DOHH2 (cell line): ENCODE measurements around the gene PRR14.

Experiments
- H3F3A ChIP-seq: fragments of 200-600 bp; sonication (generic), shearing (Covaris generic); 2 replicates; pipeline ENCODE4 v1.6.0; 2016; ENCODE audit warnings: antibody characterized with exemption, mild to moderate bottlenecking; ENCODE audit not compliant: control insufficient read depth, insufficient read depth
- H3K27ac ChIP-seq: fragments of 200-600 bp; sonication (generic); 2 replicates; pipeline ENCODE4 v1.5.1; 2014; ENCODE audit warnings: low read depth, mild to moderate bottlenecking, low read length, moderate library complexity
- H3K27me3 ChIP-seq: fragments of 200-600 bp; sonication (generic); 2 replicates; pipeline ENCODE4 v1.6.1; 2014; ENCODE audit warnings: mild to moderate bottlenecking, low read length, mixed read lengths; ENCODE audit not compliant: control insufficient read depth
- H3K36me3 ChIP-seq: fragments of 200-600 bp; sonication (generic); 2 replicates; pipeline ENCODE4 v1.6.1; 2014; ENCODE audit warnings: mild to moderate bottlenecking, low read length, moderate library complexity, mixed read lengths; ENCODE audit not compliant: control insufficient read depth
- H3K4me1 ChIP-seq: fragments of 200-600 bp; sonication (generic); 2 replicates; pipeline ENCODE4 v1.6.1; 2014; ENCODE audit warnings: mild to moderate bottlenecking, low read length, mixed read lengths; ENCODE audit not compliant: control insufficient read depth
- H3K4me2 ChIP-seq: fragments of 200-600 bp; sonication (generic); 2 replicates; pipeline ENCODE4 v1.6.0; 2014; ENCODE audit warnings: mild to moderate bottlenecking, low read length, moderate library complexity
- H3K4me3 ChIP-seq: fragments of 200-600 bp; sonication (generic); 2 replicates; pipeline ENCODE4 v1.5.1; 2014; ENCODE audit warnings: mild to moderate bottlenecking, low read length, mixed read lengths
- H3K79me2 ChIP-seq: fragments of 200-600 bp; sonication (generic); 2 replicates; pipeline ENCODE4 v1.6.1; 2014; ENCODE audit warnings: mild to moderate bottlenecking, low read length, mixed read lengths; ENCODE audit not compliant: control insufficient read depth
- H3K9me2 ChIP-seq: fragments of 200-600 bp; sonication (generic); replicated peaks from 2 replicates; pipeline ENCODE4 v1.6.1; 2014; ENCODE audit warnings: mild to moderate bottlenecking, low read length, mixed read lengths; ENCODE audit not compliant: control insufficient read depth
- H3K9me3 ChIP-seq: fragments of 200-600 bp; sonication (generic); 2 replicates; pipeline ENCODE4 v1.6.1; 2014; ENCODE audit warnings: antibody characterized with exemption, low read length, mixed read lengths; ENCODE audit not compliant: control insufficient read depth, insufficient read depth
- H4K20me1 ChIP-seq: fragments of 200-600 bp; sonication (generic); 2 replicates; pipeline ENCODE4 v1.6.0; 2014; ENCODE audit warnings: low read depth, mild to moderate bottlenecking, antibody characterized with exemption, low read length, moderate library complexity; ENCODE audit not compliant: control insufficient read depth, insufficient read depth
- CTCF ChIP-seq: fragments of 200-600 bp; sonication (generic); IDR thresholded peaks from one replicate; pipeline ENCODE4 v1.5.1; 2014; ENCODE audit warnings: antibody characterized with exemption, mild to moderate bottlenecking, low read depth, low read length; ENCODE audit not compliant: poor library complexity, severe bottlenecking
- EZH2phosphoT487 ChIP-seq: fragments of 200-600 bp; sonication (generic); IDR thresholded peaks from 2 replicates; pipeline ENCODE4 v1.6.1; 2017; ENCODE audit warnings: borderline replicate concordance, mild to moderate bottlenecking, antibody characterized with exemption, low read length, moderate library complexity, mixed read lengths

Gene PRR14

DNA sequence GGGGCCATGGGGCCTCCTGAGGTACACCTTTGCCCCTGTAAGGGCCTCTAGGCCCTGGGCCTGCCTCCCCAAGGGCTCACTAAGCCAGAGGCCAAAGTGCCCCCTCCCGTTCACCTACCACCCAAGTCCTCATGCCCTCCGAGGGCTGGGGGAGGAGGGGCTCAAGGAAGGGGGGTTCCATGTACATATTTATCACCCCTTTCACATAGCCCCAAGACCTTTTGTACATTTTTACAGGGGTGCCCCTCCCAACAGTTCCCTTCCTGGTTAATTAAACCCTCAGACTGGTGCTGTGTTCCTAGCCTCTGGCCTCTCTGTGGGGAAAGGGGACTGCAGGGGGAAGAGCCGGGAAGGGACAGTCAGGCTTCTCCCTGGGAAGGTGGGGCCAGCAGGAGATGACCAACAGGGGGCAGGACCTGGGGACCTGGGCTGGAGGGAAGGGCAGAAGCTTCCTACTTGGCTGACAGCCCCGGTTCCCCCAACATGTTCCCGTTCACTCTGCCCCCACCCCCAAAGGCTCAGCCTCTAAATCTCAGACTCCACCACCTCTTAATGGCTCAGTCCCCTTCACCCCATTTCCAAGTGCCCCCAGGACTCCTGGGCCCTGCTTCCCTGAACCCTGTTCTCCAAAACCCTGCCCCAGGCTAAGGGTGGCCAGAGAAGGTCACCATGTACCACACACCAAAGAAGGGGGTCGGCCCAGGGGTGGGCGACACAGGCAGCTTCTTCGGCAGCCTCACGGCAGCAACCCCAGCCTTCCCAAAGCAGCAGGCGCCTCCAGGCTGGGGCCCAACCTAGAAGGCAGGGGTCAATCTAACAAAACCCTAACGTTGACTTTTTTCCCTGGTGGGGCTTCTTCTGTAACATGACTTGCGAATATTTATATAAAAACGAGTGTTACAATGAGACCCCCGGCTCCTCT, 19.4 kb downstream of the PRR14 start:
- Histone ChIP-seq H3K36me3 (peaks cover 50% of the 10 kb centered on the region), H3K9me2 (no peaks in the 10 kb centered on the region), H3K4me3 (no peak overlapping the region), H4K20me1 (no peaks in the 10 kb centered on the region), H3F3A (peaks cover 3% of the 10 kb centered on the region; the same call in 1 of the 2 replicates), H3K27me3 (no peaks in the 10 kb centered on the region), H3K79me2 (no peaks in the 10 kb centered on the region), H3K4me2 (no peak overlapping the region), H3K4me1 (no peaks in the 10 kb centered on the region), H3K9me3 (no peaks in the 10 kb centered on the region), H3K27ac (no peak overlapping the region)
- no peak for TF ChIP-seq CTCF
- no peak for TF ChIP-seq EZH2phosphoT487

DNA sequence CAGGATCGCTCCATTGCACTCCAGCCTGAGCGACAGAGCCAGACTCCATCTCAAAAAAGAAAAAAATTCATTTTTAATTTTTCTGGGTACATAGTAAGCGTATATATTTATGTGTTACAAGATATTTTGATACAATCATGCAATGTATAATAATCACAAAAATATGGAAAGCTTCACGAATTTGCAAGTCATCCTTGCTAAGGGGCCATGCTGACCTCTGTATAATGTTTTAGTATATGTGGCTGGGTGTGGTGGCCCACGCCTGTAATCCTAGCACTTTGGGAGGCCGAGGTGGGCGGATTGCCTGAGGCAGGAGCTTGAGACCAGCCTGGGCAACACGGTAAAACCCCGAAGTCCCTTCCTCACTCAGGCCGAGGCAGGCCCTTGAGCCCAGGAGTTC, 24.4 kb downstream of the PRR14 start:
- H3K4me2 ChIP-seq: no peak overlapping the region
- H3K9me3 ChIP-seq: no peaks in the 10 kb centered on the region
- H3K27ac ChIP-seq: no peak overlapping the region
- no peak for TF ChIP-seq EZH2phosphoT487
- no peak for TF ChIP-seq CTCF
- H3K4me1 ChIP-seq: peaks cover 5% of the 10 kb centered on the region
- no peak overlapping the region for H3K4me3 ChIP-seq
- H3F3A ChIP-seq: peaks cover 3% of the 10 kb centered on the region; the same call in 1 of the 2 replicates
- H3K36me3 ChIP-seq: peaks cover 5% of the 10 kb centered on the region
- no peaks in the 10 kb centered on the region for H3K27me3 ChIP-seq
- no peaks in the 10 kb centered on the region for H3K79me2 ChIP-seq
- H3K9me2 ChIP-seq: no peaks in the 10 kb centered on the region
- no peaks in the 10 kb centered on the region for H4K20me1 ChIP-seq

- no peaks in the 10 kb centered on the region for H3K79me2 ChIP-seq
- H3K27me3 ChIP-seq: no peaks in the 10 kb centered on the region
- no peaks in the 10 kb centered on the region for H3K9me3 ChIP-seq
- no peaks in the 10 kb centered on the region for H4K20me1 ChIP-seq
- H3K27ac ChIP-seq: no peak overlapping the region
- peaks cover 10% of the 10 kb centered on the region for H3K4me1 ChIP-seq
- H3K9me2 ChIP-seq: no peaks in the 10 kb centered on the region
- no peak overlapping the region for H3K4me3 ChIP-seq
- H3K36me3 ChIP-seq: no peaks in the 10 kb centered on the region
- TF ChIP-seq EZH2phosphoT487 (no peak), CTCF (no peak)
- H3K4me2 ChIP-seq: no peak overlapping the region
- no peaks in the 10 kb centered on the region for H3F3A ChIP-seq
Observed at GRCh38 chr16:30677931-30678585, 27.3 kb downstream of the PRR14 start.
